ENCODE data around the gene UBE2N.
A peak's percentile ranks its signal among the peaks of the same experiment; 100 is the strongest.
"Not testable (repeated sequence)": the region's sequence is repeated elsewhere in the genome, so short reads cannot be mapped to it uniquely, and the experiment has no call there.

The UBE2N gene

DNA sequence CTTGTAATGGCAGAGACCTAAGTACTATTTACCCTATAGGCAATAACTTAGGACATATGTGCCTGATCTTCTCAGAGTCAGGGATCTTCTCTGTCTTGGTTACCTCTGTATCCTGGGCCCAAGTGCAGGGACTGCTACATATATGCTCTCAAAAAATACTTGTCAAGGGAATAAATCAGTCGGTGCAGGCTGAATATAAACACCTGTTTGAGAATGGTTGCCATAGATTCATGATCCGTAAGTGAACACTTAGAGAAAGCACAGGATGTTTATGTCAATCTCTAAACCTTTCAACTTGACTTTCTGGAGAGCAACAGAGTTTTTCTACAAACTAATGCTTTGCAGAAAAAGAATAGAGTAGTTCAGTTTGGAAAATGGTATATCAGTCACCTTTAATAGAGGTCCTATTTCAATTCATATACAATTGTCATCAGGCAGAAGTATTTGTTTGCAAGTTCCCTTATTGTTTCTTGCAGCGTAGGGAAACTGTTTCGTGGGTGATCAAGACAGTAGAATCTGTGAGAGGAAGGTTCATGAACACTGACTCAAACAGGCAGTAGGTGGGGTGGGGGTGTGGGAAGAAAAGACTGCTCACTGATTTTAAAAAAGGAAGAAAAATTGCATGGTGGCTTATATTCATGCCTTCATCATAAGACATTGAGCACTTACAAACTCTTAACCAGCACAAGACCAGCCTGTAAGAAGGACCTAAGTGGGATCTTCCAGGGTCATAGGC lies 6.0 kb upstream of the UBE2N start:
- DNase-seq (ENCODE audit: low read depth in 2 of 3, low spot score in 1 of 3) = no peak

DNA sequence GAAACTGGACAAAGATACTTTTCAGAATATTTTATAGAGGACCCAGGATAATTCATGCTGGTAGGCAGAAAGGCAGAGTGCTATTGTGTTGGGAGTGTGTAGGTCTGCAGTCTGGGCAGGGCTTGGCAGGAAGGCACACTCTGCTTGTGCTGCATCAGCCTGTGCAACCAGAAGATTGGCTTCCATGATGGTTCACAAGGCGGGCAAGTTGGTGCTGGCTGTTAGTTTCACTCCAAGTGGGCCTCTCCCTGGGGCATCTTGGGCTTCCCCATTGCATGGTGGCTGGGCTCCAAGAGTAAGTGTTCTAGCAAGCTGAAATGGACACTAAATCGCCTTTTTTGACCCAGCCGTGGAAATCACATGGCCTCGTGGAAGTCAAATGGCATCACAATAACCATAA lies 1.8 kb upstream of the UBE2N start:
- DNase-seq (ENCODE audit: low read depth in 2 of 3, low spot score in 1 of 3) = no peak

DNA sequence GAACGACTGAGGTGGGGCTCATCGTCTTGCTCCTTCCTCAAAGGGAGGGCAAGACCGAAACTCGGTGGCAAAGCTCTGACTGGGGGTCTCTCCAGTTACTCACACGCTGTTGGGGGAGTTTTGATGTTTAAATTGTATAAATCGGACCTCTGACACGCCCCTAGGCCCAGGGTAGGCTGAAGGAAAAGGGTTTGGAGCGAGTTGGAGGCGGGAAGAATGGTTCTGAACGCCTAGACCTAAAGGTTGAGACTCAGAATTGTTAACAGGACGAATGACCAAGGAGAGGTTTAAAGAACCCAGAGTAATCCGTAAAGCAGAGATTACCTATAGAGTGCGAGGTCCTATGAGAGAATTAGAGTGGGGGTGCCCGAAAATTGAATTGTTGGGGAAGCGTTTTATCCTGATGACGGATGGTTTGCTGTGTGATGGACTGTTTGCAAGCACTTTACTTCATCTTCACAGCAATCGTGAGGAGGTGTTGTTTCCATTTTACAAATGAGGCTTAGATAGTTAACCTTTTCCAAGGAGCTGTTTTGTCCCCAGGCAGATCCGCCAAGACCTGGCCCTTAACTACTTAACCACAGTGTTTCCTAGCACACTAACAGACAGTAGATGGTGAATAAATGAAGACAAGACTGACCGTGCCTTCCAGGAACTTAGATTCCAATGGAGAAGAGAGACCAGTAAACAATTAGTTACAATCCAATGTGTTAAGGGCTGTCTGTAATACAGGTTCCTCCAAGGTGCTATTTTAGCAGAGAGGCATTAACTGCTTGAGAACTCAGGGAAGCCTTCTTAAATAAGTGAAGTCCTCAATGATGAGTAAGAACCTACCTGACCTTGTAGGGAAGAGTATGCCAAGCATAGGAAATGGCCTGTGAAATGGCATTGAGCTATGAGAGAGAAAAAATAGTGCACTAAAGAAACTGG lies 929 bp upstream of the UBE2N start:
- DNase-seq (ENCODE audit: low read depth in 2 of 3, low spot score in 1 of 3) = no peak

DNA sequence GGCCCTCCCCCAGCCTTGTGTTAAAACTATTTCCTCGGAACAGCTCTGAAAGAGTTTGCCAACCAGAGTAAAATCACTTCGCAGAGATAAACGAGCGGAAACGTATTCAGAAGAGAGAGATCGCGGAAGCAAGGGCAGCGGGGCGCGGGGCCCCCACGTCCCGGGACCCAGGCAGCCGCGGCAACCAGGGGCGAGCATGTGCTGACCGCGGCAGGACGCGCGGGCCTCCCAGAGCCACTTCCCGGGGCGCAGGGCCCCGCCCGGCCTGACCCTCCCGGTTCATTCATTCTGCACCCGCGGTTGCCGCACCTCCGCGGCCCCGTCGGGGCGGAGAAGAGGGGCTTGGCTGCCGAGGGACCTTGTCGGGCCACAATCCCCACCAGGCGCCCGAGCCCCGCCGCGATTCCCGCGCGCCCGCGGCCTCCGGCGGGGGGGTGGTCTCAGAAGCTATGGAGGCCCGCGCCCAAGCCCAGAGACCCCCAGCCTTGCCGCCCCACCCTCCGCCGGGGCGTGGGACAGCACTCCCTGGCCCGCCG lies 598 bp downstream of the UBE2N start:
- peak in 1 of 3 donors; percentile 16 for DNase-seq (ENCODE audit: low read depth in 2 of 3, low spot score in 1 of 3)

DNA sequence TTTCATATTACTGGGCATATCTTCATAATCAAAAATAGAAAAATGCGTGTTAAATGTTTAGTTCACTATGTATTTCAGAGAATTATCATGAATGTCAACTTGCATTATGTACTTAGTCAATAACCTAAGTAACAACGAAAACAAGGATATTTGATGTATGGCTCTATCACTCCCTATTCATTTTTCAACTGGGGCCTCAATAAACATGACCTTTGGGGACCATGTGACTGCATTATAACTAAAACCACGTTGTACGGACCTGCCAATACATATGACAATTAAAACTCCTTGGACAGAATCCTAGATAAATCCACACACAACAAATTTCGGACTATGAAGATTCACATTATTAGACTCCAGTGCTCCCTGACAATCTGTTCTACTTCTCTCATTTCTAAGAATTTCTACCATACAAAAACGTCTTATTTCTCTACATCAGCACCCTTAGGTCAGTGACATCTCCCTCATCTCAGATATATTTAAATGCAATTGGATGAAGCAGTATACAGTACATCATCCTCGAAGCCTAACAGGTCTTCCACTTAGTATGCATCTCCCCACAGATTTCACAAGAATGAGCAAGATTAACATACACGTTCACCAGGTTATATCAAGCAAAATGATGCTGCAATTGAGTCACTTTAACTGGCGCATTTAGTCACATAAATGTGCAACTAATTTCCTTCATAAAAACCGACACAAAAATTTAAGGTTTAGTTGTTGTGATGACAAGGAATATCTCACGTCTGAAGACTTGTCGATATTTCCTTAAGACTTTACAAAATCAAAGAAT lies 1.5 kb downstream of the UBE2N start:
- no peak for DNase-seq (ENCODE audit: low read depth in 2 of 3, low spot score in 1 of 3)

DNA sequence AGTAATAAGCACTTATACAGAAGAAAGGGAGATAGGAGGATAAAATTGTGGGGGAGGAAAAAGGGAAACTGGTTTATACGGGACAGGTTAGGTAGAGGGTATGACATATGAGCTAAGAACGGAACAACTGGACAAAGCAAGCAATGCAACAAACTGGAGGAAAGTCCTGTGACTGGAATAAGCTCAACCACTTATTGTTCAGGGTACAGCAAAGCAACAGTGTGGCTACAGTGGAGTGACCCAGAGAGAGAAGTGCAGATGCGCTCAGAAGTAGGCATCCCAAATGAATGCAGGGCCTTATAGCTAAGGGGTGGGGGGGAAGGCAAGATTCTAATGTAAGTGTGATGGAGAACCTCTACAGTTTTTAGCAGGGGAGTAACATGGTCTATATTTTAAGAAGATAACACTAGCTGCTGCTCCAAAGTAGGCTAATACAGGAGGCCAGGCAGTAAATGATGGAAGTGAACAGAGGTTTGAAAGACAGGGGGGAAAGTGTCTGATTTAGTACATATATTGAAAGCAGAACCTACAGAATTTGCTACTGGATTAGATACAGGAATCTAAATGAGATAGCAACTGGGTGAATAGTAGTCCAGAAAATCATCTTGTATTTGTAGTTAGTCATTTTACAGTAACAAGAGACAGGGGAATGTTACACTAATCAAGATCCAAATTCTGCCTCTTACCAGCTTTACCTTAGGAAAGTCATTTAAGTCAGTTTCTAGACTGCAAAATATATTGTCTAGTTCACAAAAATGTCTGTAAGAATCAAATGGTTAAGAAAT lies 3.3 kb downstream of the UBE2N start:
- DNase-seq (ENCODE audit: low read depth in 2 of 3, low spot score in 1 of 3) = no peak

DNA sequence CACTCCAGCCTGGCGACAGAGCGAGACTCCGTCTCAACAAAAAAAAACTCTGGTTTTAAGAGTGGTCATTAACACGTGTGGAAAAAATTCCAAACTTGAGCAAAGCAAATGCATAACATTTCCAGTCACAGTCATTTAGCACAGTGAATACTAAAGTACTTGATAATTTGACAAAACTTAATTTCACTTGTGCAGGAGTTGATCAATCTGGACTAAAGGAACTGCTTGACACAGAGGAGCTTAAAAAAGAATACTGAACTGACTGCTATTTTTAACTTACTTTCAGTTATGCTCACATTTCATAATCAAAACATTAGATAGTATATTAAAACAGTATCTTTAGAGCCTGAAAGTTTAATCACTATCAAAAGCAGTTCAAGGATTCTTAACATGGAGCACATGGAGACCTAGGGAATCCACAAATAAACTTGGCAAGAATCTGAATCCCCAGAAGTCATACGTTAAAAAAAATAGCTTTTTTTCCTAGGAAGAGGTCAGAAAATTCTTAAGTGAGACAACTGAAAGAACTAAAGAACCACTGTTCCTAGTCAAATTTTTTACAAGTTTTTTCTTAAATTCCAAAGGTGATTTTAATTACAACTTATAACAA lies 7.4 kb downstream of the UBE2N start:
- DNase-seq (ENCODE audit: low read depth in 2 of 3, low spot score in 1 of 3) = no peak

DNA sequence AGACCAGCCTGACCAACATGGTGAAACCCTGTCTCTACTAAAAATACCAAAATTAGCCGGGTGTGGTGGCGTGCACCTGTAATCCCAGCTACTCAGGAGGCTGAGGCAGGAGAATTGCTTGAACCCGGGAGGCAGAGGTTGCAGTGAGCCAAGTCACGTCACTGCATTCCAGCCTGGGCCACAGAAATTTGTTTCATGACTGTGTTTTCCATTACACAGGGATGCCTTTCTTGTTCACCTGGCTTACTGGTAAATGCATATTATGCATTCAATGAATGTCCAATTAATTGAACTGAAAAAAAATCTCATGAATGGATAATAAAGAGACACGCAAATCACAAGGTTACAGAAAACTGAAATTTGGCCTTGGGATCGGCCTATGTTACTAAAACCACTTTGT lies 9.7 kb downstream of the UBE2N start:
- DNase-seq (ENCODE audit: low read depth in 2 of 3, low spot score in 1 of 3) = not testable (repeated sequence)

DNA sequence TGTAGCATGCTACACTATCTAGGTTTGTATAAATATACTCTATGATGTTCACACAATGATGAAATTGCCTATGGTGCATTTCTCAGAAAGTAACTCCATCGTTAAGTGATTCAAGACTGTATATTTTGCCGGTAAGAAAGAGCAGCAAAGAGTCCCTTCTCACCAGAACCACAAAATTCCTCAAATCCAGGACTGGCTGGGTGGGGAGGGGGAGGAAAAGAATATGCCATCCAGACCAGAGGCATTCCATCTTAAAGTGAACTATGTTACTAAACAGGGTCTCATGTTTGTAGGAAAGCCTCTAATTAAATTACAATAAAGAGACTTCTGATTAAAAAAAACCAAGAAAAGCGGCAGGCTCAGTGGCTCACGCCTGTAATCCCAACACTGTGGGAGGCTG lies 11.5 kb downstream of the UBE2N start:
- no peak for DNase-seq (ENCODE audit: low read depth in 2 of 3, low spot score in 1 of 3)

DNA sequence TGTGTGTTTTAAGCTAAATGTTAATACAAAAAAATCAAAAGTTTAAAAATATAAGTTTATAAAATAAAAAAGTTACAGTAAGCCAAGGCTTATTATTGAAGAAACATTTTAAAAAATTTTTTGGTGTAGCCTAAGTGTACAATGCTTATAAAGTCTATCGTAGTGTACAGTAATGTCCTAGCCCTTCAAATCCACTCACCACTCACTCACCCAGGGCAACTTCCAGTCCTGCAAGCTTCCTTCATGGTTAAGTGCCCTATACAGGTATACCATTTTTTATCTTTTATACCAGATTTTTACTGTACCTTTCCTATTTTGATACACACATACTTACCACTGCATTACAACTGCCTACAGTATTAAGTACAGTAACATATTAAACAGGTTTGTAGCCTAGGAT lies 11.9 kb downstream of the UBE2N start:
- DNase-seq (ENCODE audit: low read depth in 2 of 3, low spot score in 1 of 3) = no peak

DNA sequence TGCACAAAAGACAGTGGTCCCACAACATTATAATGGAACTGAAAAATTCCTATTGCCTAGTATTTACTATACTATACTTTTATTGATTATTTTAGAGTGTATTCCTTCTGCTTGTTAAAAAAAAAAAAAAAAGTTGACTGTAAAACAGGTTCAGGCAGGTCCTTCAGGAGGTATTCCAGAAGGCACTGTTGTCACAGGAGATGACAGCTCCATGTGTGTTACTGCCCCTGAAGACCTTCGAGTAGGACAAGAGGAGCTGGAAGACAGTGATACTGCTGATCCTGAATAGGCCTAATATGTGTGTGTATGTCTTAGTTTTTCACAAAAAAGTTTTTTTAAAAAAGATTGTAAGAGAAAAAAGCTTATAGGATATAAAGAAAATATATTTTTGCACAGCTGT lies 12.3 kb downstream of the UBE2N start:
- DNase-seq (ENCODE audit: low read depth in 2 of 3, low spot score in 1 of 3) = no peak

DNA sequence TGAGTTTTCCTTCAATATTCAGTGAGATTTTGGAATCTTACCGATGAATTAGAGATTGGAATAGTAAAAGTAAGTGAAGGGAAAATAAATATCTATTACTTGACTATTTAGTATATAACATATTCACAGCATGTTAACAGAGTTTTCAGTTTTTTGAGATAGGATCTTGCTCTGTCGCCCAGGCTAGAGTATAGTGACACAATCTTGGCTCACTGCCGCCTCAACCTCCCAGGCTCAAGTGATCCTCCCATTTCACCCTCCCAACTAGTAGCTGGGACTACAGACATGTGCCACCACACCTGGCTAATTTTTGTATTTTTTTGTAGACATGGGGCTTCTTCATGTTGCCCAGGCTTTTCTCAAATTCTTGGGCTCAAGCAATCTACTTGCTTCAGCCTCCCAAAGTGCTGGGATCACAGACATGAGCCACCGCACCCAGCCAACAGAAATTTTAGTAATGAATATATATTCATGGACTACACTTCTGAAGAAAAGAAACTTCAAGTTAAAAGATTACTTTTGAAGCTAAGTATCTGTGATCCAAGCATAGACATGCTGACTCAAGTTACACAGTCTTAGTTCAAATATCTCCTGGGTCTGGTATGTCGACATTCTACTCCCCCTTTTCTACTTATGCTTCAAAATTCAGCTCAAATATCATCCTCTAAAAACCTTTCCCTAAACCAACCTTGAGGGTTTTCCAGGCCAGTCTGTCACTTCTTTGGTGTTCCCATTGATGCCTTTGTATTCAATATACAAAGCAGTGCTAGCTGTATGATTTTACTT lies 13.8 kb downstream of the UBE2N start:
- no peak for DNase-seq (ENCODE audit: low read depth in 2 of 3, low spot score in 1 of 3)

DNA sequence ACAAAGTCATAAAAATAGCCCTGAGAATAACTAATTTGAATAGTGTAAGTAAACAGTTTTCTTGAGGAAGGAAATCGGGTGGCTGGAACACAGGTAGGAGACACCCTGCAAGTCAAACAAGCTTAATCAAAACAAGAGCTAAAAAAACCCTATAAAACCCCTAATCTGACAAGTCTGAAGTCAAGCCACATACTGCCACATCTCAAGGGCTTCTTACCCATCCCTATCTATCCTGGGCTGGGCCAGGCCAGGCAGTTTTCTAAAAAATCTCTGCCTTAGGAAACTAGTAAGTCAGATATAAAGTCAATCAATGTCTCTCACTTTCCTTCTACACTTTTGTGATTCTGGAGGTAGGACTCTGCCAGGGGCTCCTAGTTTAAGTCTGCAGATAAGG lies 15.3 kb downstream of the UBE2N start:
- DNase-seq (ENCODE audit: low read depth in 2 of 3, low spot score in 1 of 3) = no peak

DNA sequence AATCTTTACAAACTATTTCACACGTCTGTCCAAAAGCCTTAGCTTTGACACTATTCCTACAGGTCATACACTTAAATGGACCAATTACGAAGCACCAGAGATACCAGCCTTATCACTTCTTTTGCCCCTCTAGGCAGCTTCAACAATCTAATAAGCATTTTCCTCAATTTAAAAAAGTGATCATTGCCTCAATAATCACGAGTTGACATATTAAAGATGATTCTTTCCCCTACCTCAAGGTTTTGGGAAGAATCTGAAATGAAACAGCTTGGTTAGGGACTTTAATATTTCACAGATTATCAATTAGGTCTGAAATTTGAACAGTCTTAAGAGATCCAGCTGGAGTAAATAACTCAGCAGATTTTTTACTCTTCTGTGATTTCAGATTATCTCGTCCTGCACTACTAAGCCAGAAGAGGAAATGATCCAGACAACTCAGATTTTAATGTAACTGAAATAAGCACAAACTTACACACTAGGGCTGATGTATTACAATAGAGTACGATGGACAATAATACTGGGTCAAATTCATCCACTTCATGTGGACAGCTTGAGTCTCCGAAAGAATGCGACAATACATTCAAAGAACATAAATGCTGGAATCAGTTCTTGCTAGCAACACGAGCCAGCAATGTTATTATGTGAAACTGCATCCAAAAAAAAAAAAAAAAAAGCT lies 15.9 kb downstream of the UBE2N start:
- DNase-seq (ENCODE audit: low read depth in 2 of 3, low spot score in 1 of 3) = no peak

DNA sequence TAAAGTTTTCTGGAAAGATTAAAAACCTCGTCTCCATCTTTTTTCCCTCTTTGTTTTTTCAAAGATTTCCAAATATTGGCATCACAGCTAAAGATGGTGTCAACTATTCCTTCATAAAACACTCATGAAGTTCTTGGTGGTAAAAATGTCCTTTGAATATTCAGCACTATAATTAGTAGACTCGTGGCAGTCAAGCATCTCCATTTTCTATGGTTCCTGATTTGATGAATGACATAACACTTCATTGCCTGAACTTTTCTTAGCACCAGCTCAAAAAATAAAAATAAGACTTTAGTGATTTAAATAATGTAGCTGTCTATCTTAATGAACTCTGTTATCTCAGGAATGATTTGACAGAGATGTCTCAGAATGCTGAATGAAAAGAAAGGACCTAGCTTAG lies 19.7 kb downstream of the UBE2N start:
- DNase-seq (ENCODE audit: low read depth in 2 of 3, low spot score in 1 of 3) = no peak

DNA sequence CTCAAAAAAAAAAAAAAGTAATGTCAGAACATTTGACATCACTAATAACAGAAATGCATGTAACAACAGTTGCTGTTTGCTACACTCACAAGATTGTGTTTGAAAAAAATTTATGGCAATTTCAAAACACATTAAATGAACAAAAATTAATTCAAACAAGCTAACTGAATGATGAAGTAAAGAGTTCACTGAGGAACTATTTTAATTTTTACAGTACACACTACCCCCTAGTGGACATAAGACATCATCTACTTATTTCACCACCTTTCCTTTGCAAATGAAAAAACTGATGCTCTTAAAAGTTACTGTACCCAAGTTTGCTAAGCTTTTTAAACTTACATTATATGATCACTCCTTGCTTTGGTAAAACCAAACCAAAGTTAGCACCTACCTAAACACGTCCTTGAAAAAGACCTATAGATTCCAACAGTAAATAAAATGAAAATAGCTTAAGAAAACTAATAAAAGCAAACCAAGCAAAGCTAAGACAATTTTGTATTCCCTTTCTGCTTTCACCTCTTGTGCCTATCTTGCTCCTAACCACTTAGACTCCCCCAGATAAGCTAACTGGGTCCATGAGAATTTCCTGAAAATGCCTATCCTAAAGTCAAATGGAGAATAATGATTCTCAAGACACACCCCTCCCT lies 22.2 kb downstream of the UBE2N start:
- DNase-seq (ENCODE audit: low read depth in 2 of 3, low spot score in 1 of 3) = no peak

DNA sequence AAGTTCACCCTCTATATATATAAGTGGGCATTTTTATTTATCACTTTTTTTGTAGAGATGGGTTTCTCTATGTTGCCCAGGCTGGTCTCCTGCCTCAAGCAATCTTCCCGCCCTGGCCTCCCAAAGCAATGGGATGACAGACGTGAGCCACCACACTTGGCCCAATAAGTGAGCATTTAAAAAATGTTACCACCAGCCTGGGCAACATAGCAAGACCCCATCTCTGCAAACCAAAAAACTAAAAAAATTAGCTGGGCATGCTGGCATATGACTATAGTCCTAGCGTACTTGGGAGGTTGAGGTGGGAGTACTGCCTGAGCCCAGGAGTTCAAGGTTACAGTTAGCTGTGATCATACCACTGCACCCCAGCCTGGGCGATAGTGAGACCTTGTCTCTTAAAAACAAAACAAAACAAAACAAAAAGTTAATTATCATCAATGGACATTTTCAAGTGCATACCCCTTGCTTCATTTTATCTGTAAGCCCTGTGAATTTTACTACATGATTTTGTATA lies 23.7 kb downstream of the UBE2N start:
- DNase-seq (ENCODE audit: low read depth in 2 of 3, low spot score in 1 of 3) = no peak
